OCI-M1 (cell line): ENCODE measurements around the gene TP53BP2.

Experiments used
- DNase-seq: peaks from one replicate; lab custom pipeline; 2025; lab: John Stamatoyannopoulos, UW

The TP53BP2 gene

DNA sequence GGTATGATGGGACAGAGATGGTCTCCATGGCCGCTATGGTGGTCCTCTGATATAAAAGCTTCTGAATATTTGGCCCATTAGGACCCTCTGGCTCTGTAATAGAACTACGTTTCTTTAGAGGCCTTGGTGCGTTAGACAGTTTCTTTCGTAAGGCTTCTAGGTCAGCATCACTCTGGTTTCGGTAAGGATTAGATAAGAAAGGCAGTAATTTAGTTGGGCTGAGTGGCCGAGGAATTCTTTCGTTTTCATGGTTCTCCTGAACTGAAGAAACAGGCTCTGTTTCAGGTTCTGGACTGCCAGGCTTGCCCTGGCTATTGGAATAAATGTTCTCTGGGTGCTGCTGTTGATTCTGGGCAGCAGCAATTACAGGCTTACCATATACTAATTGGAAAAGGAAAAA, 49.5 kb downstream of the TP53BP2 start:
- no peak for DNase-seq

DNA sequence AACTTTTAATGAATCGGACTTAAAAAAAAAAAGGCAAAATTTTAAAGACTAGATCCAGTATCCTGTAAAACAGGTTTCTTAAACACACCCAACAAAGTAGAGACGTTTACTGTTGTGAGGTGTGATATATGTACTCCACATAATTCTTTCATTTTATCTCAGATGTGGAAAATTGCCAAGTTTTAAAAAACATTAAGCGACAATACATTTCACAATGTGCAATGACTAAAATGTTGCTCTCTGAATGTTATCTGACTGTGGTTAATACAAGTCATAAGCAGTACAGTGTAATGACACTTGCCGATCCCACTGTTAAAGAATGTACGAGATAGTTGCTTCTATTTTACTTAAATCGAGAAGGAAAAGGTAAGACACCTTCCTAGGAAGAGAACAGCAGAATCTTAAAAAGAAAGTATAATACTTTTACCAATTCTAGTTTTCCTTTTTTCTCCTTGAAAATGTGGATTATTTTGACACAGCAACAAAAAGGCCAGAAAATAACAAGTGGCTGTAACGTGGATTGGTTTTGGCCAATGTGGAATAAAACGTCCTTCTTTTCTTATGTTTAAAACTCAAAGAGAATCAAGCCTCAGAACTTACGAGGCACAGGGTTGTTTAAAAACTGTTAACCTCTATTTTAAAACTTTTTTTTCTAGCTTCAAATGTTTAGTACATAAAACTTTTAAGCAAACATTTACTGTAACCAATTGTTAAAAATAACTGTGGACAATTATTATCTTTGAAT, 51.4 kb downstream of the TP53BP2 start:
- no peak for DNase-seq

DNA sequence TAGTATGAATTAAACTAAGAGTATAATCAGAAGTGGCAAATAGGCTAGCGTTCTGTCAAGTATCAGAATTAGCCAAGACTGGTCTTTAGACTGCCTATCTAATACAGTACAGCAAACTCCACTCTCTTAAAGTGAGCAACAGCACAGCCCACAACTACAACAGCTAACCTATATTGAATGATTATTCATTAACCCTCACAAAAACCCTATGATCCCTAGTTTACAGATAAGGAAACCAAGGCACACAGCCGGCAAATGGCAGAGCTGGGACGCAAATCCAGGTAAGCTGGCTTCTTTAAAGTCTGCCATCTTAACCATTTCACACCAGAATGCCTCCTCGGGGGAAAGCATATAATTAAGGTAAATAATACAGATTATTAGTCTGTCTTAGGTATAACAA, 52.0 kb downstream of the TP53BP2 start:
- no peak for DNase-seq

DNA sequence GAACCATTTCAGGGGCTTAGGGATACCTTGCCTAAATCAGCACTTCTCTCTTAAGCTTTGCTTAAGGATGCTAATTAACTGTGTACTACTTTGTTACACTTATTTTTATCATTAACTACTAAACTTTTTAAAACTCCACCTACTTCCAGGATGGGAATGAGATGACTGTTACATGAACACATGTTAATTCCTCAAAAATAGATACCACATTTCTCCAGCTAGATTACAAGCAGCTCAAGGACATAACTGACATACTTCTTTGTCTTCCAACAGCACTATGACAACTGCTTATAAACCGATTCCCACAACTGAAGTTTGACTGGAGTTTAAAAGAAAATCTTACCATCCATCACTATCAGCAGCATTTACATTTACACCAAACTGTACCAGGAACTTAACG, 53.7 kb downstream of the TP53BP2 start:
- DNase-seq, result no peak

DNA sequence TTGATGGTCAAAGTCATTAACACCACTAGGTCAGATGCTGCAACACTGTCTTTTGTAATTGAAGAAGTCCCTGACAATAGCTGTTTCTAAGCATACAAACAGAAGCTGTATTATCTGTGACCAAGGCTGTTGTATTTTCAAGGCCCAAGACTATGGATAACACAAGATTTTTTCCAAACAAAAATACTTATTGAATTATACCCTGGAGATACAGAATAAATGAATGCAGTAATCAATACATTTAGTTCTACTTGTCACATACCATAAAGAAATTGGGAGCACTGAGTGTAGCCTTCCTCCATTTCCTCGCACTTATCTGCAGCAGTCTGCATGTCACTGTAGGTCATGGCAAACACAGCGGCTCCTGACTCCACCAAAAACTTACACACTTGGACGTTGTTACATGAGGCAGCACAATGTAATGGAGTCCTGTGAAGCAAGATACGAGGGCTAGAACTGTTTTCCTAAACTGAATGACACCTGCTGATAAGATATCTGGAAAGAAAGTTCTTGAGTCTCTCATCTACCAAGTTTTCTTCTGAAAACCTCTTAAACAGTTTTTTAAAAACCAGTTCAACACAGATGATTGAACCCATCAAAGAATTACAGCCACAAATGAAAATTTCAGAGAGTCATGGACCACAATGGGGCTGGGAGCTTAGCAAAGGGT, 56.9 kb downstream of the TP53BP2 start:
- peak; percentile 90 for DNase-seq

DNA sequence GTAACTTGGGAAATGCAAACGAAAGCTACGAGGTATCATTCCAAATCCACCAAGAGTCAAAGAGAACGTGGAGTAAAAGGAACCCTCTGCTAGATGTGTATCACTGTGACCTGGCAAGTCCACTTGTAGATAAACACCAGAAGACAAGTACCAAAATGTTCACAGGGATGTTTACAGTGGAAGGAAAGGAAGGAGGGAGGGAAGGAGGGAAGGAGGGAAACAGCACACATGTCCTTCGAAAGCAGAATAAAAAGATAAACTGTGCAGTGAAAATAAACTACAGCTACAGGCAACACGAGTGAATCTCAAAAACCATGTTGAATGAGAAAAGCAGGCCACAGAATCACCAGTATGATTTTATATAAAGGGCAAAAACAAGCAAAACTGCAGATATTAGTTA, 59.9 kb downstream of the TP53BP2 start:
- DNase-seq, result no peak

DNA sequence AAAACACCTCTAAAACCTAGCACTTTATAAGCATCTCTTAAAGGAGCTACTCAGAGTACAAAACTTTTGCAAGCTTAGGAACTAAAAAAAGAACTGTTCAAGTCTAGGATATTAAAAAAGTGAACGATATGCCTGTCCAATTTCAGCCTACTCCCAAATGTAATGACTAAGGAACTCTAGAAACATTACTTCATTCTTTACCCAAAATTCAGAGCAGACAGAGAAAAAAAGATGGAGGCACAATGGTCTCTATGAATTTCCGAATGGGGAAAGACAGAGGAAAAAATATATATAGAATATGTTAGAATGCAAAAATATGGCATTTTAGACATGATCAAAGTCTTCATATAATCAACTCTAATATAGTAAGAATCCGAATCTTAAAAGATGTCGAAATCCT, 61.2 kb downstream of the TP53BP2 start:
- DNase-seq, result no peak

DNA sequence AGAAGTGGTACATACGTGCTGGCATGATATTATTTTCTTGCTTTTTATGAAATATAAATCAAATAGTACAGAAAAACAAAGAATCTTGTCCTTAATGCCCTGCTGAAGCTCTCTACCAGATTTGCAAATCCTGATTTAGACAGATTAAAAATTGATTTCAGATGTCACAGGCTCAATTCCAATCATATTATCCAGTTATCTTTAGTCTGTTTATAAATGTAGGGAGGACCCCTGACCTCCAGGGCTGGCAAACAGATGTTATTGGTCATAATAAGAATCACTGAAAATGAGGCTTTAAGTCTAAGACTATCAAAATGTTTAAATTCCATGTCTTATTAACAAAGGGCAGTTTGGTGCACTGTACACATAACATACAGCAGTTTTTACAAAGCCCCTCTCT, 62.1 kb downstream of the TP53BP2 start:
- DNase-seq, result no peak

DNA sequence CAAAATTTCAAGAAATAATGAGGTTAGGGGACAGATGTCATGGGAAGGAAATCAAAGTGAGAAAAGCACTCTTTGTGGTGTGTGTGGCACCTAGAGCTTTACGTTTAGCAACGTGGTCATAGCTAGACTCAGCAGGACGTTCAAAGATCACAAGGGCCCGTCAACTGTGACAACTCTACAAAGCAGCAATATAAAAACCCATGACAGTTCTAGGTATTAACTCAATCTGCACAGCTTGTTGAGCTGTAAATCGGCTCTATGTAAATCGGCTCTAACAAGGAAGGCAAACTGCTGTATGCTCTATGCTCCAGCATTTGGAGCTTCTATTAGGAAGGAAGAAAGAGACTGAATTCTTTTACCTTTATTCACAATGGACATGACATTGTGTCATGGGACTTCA, 64.8 kb downstream of the TP53BP2 start:
- DNase-seq, result no peak

DNA sequence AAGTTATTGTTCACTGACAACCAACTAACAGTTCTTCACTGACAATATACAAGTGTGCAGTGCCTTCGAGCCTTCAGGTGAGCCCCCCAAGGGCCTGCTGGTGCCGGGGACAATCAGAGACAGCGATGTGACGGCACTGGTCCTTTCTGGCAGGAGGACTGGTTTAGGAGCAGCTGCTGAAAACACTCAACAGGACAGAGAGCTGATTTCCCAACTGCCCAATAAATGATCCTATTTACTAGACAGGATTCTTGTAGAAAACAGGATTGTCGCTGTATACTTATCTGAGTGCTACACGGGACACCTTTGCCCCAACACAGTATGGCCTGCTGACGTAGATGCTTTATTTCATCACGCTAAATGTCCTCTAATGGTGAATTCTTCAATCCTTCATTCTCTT, 65.4 kb downstream of the TP53BP2 start:
- DNase-seq, result no peak

DNA sequence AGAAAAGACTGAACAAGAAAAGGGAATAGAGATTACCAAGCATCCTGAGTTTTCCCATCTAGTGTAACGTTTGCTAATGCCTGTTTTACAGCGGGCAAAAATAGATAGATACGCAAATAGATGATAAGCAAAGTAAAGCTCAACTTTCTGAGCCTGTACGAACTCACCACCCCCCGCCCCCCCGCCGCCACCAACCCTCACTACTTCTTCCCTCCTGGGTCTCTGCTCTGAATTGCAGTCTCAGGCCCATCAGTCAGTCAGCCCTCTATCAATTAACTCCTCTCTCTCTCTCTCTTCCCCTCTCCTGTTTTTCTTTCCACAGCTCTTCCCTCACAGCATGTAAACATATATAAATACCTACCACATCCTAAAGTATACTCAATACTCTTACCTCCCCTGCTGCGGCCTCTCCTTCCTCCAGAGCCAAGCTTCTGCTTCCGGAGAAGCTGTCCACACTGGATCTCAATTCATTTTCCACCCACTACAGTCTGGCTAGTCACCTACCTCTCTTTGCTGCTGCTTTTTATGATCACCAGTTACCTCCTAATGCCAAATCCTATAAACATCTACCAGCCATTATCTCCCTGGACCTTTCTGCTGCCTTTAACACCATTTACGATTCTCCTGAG, 68.8 kb downstream of the TP53BP2 start:
- DNase-seq, result no peak

DNA sequence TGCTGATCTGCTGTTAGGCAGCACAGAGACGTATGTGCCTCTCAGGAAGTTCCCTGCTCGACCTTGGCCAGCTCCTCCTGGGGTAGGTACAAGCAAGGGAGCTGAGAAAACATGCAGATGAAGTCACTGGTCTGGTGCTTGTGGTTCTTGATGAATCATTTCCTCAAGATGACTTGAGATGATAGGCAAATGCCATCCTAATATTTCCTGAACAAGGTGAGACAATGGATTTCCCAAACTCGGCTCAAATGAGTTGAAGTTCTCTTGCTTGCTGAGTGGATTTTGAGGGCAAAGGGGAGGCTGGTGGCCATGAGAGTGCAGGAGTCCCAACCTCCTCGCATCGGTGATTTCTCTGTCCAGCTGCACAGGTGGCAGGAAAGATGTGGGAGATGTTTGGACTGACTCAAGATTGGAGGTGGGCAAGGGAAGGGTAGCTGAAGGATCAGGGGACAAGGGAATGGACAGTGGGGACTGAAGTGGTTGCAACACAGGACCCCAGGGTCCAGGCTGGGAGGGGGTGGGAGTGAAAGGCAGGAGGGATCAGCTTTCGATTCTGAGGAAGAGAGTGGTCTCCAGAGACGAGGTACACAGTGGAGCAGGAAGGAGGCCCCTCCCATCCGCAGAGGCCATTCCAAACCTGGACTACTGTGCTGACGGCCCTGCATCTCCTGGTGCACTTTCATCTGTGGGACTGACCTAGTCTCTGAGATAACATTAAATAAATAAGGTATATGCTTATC, 69.5 kb downstream of the TP53BP2 start:
- DNase-seq, result peak; percentile 45

DNA sequence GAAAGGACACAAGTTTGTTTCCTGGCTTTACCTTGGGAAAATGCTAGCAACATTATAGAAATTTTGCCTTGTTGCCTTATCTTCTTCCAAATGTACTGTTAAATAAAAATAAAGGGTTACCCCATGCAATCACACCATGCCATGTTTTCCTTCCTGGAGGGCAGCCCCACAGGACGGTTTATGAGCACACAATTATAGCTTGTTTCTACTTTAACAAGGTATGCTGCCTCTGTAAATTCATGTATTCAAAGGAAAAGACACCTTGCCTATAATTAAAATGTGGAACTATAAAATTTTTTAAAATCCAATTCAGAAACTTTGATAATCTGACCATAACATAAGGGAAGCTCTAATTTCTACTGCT, 70.1 kb downstream of the TP53BP2 start:
- no peak for DNase-seq

DNA sequence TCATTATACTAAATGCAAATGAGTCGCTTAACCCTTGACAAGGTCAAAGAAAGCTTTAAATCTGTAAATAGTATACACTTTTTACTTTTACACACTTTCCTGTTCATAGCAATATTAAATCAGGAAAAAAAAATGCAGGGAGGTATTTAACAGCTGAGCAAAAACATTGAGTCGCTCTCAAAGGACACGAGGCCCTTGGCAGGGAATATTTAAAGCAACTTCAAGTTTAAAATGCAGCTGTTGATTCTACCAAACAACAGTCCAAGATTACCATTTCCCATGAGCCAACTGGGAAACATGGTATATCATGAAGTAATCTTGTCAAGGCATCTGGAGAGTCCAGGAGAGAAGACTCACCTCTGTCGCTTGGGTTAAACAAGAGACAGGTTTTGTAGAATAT, 70.7 kb downstream of the TP53BP2 start:
- DNase-seq, result no peak

DNA sequence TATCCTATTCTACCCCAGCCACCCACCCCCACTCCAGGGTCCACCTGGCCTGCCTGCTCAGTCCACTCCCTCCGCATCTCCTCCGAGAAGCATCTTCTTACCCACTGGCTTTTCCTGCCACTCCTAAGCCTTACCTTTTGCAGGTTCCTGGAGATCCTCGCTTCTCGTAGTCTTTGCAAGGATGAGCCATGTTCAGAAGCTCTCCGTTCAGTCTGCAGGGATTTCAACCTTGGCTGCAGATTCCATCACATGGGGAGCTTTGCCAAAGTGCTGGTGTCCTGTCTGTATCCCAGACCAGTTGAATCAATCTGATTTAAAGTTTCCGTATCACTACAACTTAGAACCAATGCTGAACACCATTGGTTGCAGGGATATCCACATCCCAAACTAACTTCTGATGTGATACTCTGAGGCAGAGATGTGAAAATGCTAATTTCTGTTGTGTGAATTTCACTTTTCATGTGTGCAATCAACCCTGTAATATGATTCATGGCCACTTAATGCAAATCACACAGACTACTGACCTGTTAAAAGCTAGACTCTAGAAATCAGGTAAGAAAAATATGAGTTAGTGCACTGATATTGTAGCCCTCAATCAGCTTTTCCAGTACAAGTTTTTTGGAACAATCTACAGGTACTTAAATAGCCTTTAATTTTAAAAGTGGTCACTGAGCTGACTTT, 71.5 kb downstream of the TP53BP2 start:
- DNase-seq, result no peak

DNA sequence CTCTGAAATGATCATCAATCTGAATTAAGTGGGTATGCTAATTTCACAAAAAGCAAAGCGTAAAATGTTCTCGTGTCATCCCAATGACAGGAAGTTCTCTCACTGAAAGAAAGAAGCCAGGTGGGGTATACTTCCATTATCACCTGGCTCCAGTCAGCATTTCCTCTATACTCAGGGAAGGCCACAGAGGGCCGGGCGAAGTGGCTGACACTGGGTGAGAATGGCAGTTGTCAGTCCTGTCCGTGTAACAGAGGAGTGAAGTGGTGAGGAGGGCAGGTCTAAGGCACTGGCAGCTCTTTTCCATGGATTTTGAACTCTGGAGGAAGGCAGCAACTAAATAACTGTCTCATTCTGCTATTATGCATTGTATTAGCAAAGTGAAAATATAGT, 73.0 kb downstream of the TP53BP2 start:
- no peak for DNase-seq

DNA sequence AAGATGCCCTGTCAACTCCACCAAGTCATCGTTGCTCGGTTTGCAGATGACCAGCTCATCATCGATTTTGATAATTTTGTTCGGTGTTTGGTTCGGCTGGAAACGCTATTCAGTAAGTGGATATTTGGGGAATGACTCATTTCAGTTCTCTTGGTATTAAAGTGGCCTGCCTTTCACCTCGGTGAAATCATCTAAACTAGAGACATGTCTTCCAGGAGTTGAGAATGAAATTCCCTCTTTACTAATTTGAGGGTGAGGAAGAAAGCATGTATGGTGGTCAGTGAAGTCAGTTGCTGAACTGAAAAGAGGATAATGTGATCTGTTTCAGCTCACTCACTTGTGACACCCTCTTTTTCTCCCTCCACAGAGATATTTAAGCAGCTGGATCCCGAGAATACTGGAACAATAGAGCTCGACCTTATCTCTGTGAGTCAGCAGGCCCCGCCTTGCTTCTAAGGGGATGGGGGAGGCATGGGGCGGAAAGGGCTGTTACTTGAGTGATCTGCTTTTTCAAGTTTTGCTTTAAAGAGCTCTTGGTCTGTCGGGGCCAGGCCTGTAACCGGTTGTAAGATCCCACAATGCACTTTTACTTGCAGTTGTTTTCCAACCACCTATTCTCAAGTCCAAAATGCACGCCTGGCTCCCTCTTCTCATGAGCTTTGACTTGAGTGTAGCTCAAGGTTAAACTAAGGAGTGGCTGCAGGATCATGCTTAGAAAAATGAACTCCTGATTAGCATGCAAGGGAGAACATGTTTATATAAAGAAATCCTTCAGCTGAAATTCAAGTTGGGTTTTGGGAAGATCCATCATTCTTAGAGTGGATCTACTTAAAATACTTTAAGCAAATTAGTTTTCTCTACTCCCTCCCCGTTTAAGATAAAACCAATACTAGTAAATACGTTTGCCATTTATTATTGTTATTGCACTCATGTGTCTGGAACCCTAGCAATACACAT, 73.7 kb downstream of the TP53BP2 start:
- DNase-seq, result peak; percentile 96

DNA sequence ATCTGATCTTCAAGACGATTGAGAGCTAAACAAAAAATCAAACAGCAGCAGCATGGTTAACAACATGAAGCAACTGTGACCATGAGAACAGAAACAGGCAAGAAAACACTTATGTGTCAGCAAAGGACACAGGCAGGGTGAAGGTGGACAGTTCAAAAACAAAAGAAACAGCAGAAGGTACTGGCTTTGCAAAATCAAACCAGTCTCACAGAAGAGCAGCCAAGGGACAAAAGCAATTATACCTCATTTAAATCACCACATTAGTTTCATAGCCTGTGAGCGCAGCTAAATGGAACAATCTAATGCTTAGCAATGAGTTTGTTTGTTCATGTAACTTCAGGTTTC, 74.3 kb downstream of the TP53BP2 start:
- DNase-seq, result no peak

DNA sequence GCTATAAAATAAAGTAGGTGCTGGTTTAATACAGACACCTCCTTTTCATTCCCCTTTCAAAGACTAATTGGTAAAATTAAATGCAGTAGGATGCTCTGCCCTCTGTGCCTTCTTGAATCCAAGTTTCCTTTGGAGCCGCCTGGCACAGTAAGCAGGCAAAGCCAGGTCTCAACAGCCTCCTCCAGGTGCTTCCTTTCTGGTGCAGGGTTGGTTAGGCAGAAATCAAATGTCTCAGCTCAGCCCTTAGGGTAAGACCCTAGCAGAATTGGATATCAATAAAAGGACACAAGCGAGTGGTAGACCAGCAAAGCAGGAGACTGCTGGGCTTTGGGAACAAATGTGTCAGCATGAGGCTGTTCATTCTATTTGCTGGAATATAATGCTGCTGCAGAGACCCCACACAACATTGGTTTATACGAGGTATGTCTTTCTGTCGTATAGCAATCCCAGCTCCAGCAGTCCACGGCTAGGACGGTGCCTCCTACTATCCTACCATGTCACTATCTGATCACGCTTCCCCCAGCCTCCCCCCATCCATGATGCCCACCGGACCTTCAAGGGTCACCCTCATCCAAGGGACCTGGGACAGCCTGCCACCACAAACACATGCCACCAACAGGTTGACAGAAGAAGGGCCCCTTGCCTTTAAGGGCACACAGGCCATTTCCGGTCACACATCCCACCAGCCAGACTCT, 75.0 kb downstream of the TP53BP2 start:
- DNase-seq, result no peak

DNA sequence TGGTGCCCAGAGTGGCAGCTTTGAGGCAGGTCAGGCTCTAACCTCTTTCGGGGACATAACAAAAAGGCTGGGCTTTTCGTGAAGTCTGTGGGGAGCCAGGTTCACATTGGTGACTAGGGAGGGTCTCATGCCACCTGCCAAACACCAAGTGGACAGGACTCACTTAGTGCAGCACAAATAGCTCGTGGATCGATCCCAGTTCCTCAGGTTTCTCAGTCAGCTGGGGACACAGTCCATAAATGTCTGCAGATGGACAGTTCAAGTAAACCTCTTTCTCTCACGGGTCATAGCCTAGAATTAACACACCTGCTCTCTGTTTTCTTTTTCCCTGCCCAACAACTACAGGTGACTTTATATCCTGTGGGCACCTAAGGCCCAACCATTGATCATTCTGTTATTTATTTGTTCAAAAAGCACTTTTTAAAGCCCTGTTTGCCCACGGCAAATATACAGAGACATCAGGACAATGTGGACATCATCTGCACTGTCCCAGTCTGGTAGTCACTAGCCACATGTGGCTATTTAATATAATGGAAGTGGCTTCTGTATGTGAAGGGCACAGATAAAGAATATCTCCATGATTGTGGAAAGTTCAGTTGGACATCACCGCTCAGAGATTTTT, 79.9 kb downstream of the TP53BP2 start:
- no peak for DNase-seq
